H1 (cell line): ENCODE measurements around the gene CTNNBL1. TPM values are rescaled to one million over a fixed set of nuclear protein-coding genes. Genes with fewer than 3 reads are reported as not detected.

Source experiments
- CTCF ChIA-PET: fragments of 300-600 bp; sonication (Branson Sonifier 250); formaldehyde crosslinking; loops from one replicate; lab custom pipeline; 2021; ENCODE audit not compliant: partially characterized antibody; lab: Charles Lee
- POLR2A ChIA-PET: fragments of 300-600 bp; sonication (Branson Sonifier 250); formaldehyde crosslinking; loops from one replicate; lab custom pipeline; 2021; ENCODE audit warnings: inconsistent platforms; ENCODE audit not compliant: partially characterized antibody; lab: Charles Lee
- DNase-seq, 2 experiments: peaks; one replicate each; pipeline versions ENCODE4 v3.0.0 to v3.0.0-alpha.2; 2010 to 2022; ENCODE audit warnings: low spot score in 2 of 2, low read depth in 1 of 2, mixed read lengths in 1 of 2
- FAIRE-seq: peaks from 2 replicates; lab custom pipeline; 2011; peaks lifted over from hg19 to GRCh38; lab: Jason Lieb, UNC
- H2AFZ ChIP-seq: 2 replicates; pipeline ENCODE4 v1.8.1; 2012; ENCODE audit warnings: low read length, inconsistent platforms
- H2AK5ac ChIP-seq: 2 replicates; pipeline ENCODE4 v1.6.1; 2013; ENCODE audit warnings: low read depth, low read length
- H2BK120ac ChIP-seq: replicated peaks from 2 replicates; pipeline ENCODE3; 2013; ENCODE audit warnings: low read depth, low read length, inconsistent platforms
- H2BK12ac ChIP-seq: 2 replicates; pipeline ENCODE4 v1.6.1; 2013; ENCODE audit warnings: low read depth, low read length
- H2BK15ac ChIP-seq: 2 replicates; pipeline ENCODE4 v1.6.1; 2013; ENCODE audit warnings: low read length
- H2BK20ac ChIP-seq: 2 replicates; pipeline ENCODE4 v1.6.1; 2013; ENCODE audit warnings: low read length
- H2BK5ac ChIP-seq: 2 replicates; pipeline ENCODE4 v1.6.1; 2013; ENCODE audit warnings: low read depth, low read length
- H3K14ac ChIP-seq: 2 replicates; pipeline ENCODE4 v1.6.1; 2013; ENCODE audit warnings: inconsistent platforms; ENCODE audit not compliant: insufficient read length
- H3K18ac ChIP-seq: 2 replicates; pipeline ENCODE4 v1.6.1; 2013; ENCODE audit warnings: low read length; ENCODE audit errors: extremely low read depth
- H3K23ac ChIP-seq: 2 replicates; pipeline ENCODE4 v1.6.1; 2013; ENCODE audit warnings: inconsistent platforms; ENCODE audit not compliant: insufficient read length
- H3K23me2 ChIP-seq: 2 replicates; pipeline ENCODE4 v1.6.1; 2013; ENCODE audit warnings: low read depth, low read length
- H3K27ac ChIP-seq: 2 replicates; pipeline ENCODE4 v1.6.1; 2011; ENCODE audit warnings: low read depth, low read length, inconsistent platforms
- H3K27me3 ChIP-seq, 4 experiments: replicated peaks in 1 of 4; 1 replicate in 1 of 4; 2 replicates in 3 of 4; pipeline versions ENCODE4 v1.6.1 to v1.8.1; 2011 to 2013; ENCODE audit warnings: low read length in 3 of 4, mild to moderate bottlenecking in 3 of 4, inconsistent platforms in 2 of 4, mixed read lengths in 2 of 4, moderate library complexity in 1 of 4; ENCODE audit not compliant: control insufficient read depth in 3 of 4, insufficient read depth in 3 of 4; ENCODE audit errors: extremely low read depth in 1 of 4
- H3K36me3 ChIP-seq, 4 experiments: 2 replicates each; pipeline versions ENCODE4 v1.6.1 to v1.8.1; 2011 to 2013; ENCODE audit warnings: mild to moderate bottlenecking in 4 of 4, low read length in 3 of 4, moderate library complexity in 2 of 4, control low read depth in 1 of 4, inconsistent platforms in 1 of 4; ENCODE audit not compliant: insufficient read depth in 4 of 4, control insufficient read depth in 2 of 4
- H3K4ac ChIP-seq: replicated peaks from 2 replicates; pipeline ENCODE3; 2013; ENCODE audit warnings: low read length, low read depth, mixed read lengths, inconsistent platforms; ENCODE audit not compliant: insufficient read length
- H3K4me1 ChIP-seq, 4 experiments: replicated peaks in 1 of 4; 1 replicate in 1 of 4; 2 replicates in 3 of 4; pipeline versions ENCODE4 v1.6.1 to v1.8.1; 2011 to 2013; ENCODE audit warnings: low read length in 3 of 4, inconsistent platforms in 2 of 4, mixed read lengths in 1 of 4; ENCODE audit not compliant: insufficient read depth in 4 of 4, control insufficient read depth in 3 of 4
- H3K4me2 ChIP-seq, 2 experiments: 2 replicates each; pipeline versions ENCODE4 v1.6.1 to v1.8.1; 2011 to 2013; ENCODE audit warnings: low read depth in 2 of 2, low read length in 2 of 2, control low read depth in 1 of 2, inconsistent platforms in 1 of 2, mild to moderate bottlenecking in 1 of 2; ENCODE audit not compliant: insufficient read depth in 1 of 2
- H3K4me3 ChIP-seq, 4 experiments: fragments of 200-600, 300-600 bp in 1 of 4; sonication (generic), shearing (Covaris generic), sonication (Bioruptor Twin) in 1 of 4; 2 replicates each; pipeline versions ENCODE4 v1.5.1 to v1.8.1; 2011 to 2016; ENCODE audit warnings: low read length in 4 of 4, low read depth in 3 of 4, control low read depth in 2 of 4, inconsistent platforms in 2 of 4, mild to moderate bottlenecking in 2 of 4, mixed read lengths in 1 of 4, moderate library complexity in 1 of 4; ENCODE audit not compliant: insufficient read depth in 2 of 4; ENCODE audit errors: extremely low read depth in 1 of 4
- H3K56ac ChIP-seq: replicated peaks from 2 replicates; pipeline ENCODE3; 2013; ENCODE audit warnings: low read depth, mild to moderate bottlenecking, mixed read lengths, low read length, inconsistent platforms; ENCODE audit not compliant: insufficient read length
- H3K79me1 ChIP-seq: 2 replicates; pipeline ENCODE4 v1.6.1; 2013; ENCODE audit warnings: low read depth, low read length, control low read depth
- H3K79me2 ChIP-seq, 2 experiments: 2 replicates each; pipeline versions ENCODE4 v1.6.1 to v1.8.1; 2012 to 2013; ENCODE audit warnings: low read length in 2 of 2, mild to moderate bottlenecking in 2 of 2, inconsistent platforms in 1 of 2; ENCODE audit not compliant: insufficient read depth in 2 of 2, control insufficient read depth in 1 of 2
- H3K9ac ChIP-seq, 4 experiments: replicated peaks in 1 of 4; 1 replicate in 1 of 4; 2 replicates in 3 of 4; pipeline versions ENCODE4 v1.6.1 to v1.8.1; 2011 to 2013; ENCODE audit warnings: low read depth in 3 of 4, low read length in 3 of 4, control low read depth in 2 of 4, mild to moderate bottlenecking in 2 of 4, moderate library complexity in 2 of 4, inconsistent platforms in 1 of 4; ENCODE audit errors: extremely low read depth in 1 of 4
- H3K9me3 ChIP-seq, 2 experiments: 2 replicates each; pipeline versions ENCODE4 v1.6.1 to v1.8.1; 2012 to 2013; ENCODE audit warnings: mild to moderate bottlenecking in 2 of 2, moderate library complexity in 2 of 2, control low read depth in 1 of 2, inconsistent platforms in 1 of 2, low read depth in 1 of 2, low read length in 1 of 2, mixed read lengths in 1 of 2; ENCODE audit not compliant: insufficient read depth in 2 of 2
- H4K20me1 ChIP-seq, 2 experiments: replicated peaks in 1 of 2; 2 replicates each; pipeline versions ENCODE3 to v1.8.1; 2011 to 2013; ENCODE audit warnings: inconsistent platforms in 2 of 2, low read length in 2 of 2, mild to moderate bottlenecking in 1 of 2; ENCODE audit not compliant: insufficient read depth in 2 of 2, control insufficient read depth in 1 of 2
- H4K5ac ChIP-seq: 2 replicates; pipeline ENCODE4 v1.6.1; 2013; ENCODE audit warnings: low read length, low read depth, mixed read lengths, inconsistent platforms; ENCODE audit not compliant: insufficient read length
- H4K8ac ChIP-seq: 2 replicates; pipeline ENCODE4 v1.8.0; 2013; ENCODE audit warnings: mild to moderate bottlenecking, moderate library complexity, low read length, inconsistent platforms; ENCODE audit not compliant: insufficient read depth; ENCODE audit errors: extremely low read depth
- H4K91ac ChIP-seq: replicated peaks from 2 replicates; pipeline ENCODE3; 2013; ENCODE audit warnings: low read length, mixed read lengths, inconsistent platforms; ENCODE audit not compliant: insufficient read length
- RAD21 ChIP-seq, 2 experiments: IDR thresholded peaks in 1 of 2; conservative IDR thresholded peaks in 1 of 2; 2 replicates each; pipeline ENCODE4 v1.6.1; 2011; ENCODE audit warnings: low read depth in 2 of 2, low read length in 2 of 2, improper control_type of control experiment in 1 of 2, inconsistent platforms in 1 of 2, mild to moderate bottlenecking in 1 of 2, moderate library complexity in 1 of 2
- TAF1 ChIP-seq: IDR thresholded peaks from 2 replicates; pipeline ENCODE4 v1.6.1; 2011; ENCODE audit warnings: mild to moderate bottlenecking, low read depth, low read length
- WGBS, 2 experiments: shearing (Covaris generic) in 1 of 2; methylation state at CpG; one replicate each; pipeline versions ENCODE4 v1.1.6 to v1.1.7; 2013 to 2015; ENCODE audit warnings: low lambda C conversion rate in 2 of 2, mixed read lengths in 2 of 2, inconsistent platforms in 1 of 2, low coverage in 1 of 2, missing lambda C conversion rate in 1 of 2; ENCODE audit not compliant: insufficient replicate concordance in 2 of 2, insufficient coverage in 1 of 2, insufficient read length in 1 of 2; ENCODE audit errors: extremely low coverage in 1 of 2, missing lambda C conversion rate in 1 of 2; 5-methylcytosine and 5-hydroxymethylcytosine counted together
- polyA plus RNA-seq, 7 experiments: library from polyadenylated mRNA; depleted of rRNA in 3 of 7; stranded (reverse) in 5 of 7; unstranded in 2 of 7; fragments of >200 nt in 5 of 7; fragments of 200-250 nt in 2 of 7; gene quantifications; 1 replicate in 5 of 7; 2 replicates in 1 of 7; 4 replicates in 1 of 7; pipeline versions ENCODE4 v1.2.1 to v1.2.3, GENCODE V29; 2011 to 2013; ENCODE audit warnings: missing spikeins in 2 of 7, mixed read lengths in 2 of 7
- total RNA-seq: library from RNA; stranded (reverse); fragmentation: NEBNext Ultra II Directional; extraction: Animal tissue kit (Norgen Biotek cat#: 25700); gene quantifications from 2 replicates; pipeline ENCODE4 v1.2.1, GENCODE V29; 2021
- TF ChIP-seq, protein P1 (sequence below), 3 experiments: IDR thresholded peaks; 1 replicate in 2 of 3; 2 replicates in 1 of 3; pipeline versions ENCODE4 v1.5.1 to v1.6.1; 2011; ENCODE audit warnings: low read length in 3 of 3, mild to moderate bottlenecking in 3 of 3, inconsistent platforms in 2 of 3, low read depth in 1 of 3, moderate library complexity in 1 of 3; ENCODE audit not compliant: insufficient read depth in 1 of 3; ENCODE audit errors: control extremely low read depth in 1 of 3

CTNNBL1 gene
- total and polyA plus RNA-seq, 2 of the 8 experiments (the other 6 are each of a cell fraction or from before 2014, with no cell fraction given): 19.6 to 81.6 TPM

DNA sequence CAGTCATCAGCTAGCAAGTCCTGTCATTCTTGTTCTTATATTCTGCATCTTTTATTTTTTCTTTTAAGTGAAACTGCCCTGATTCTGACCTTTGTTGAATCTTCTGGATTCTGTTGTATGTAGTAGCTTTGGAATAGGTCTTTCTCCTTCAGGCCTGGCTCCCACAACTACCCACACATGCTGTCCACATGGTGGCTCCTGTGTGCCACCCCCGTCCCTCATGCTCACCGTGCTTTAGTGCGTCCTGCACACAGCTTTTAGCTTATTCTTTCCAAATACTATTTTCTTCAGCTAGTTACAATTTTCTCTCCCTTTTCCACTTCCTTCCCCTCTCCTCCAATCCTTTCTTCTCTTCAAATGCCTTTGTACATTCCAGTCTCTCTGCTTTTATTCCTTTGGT is 61.8 kb downstream of the CTNNBL1 start:
- no peak overlapping the region for H4K8ac ChIP-seq
- H3K79me1 ChIP-seq: no peaks in the 10 kb centered on the region
- no peak overlapping the region for H2BK20ac ChIP-seq
- H3K23ac ChIP-seq: no peak overlapping the region
- no peak overlapping the region for H3K18ac ChIP-seq
- ChIA-PET POLR2A (no interaction called here), CTCF (interaction anchor here (0.5 to 3.0 kb wide), 18 partner anchors 9 to 320 kb away, joined by 3 to 7 read pairs (median 4); no protein-coding TSS in a partner anchor)
- H3K27ac ChIP-seq: no peak overlapping the region
- H3K23me2 ChIP-seq: no peaks in the 10 kb centered on the region
- H3K27me3 ChIP-seq: no peaks in the 10 kb centered on the region
- no peak overlapping the region for H4K91ac ChIP-seq
- H3K4ac ChIP-seq: no peak overlapping the region
- no peak overlapping the region for H2AFZ ChIP-seq
- no peaks in the 10 kb centered on the region for H3K9me3 ChIP-seq
- no peak overlapping the region for H4K5ac ChIP-seq
- FAIRE-seq (no peak), DNase-seq (no peak)
- no peaks in the 10 kb centered on the region for H4K20me1 ChIP-seq
- H3K14ac ChIP-seq: no peak overlapping the region
- peaks cover 0 to 3% (median 2%) of the 10 kb centered on the region in 4 experiments; a peak in 2 of 7 replicates for H3K4me1 ChIP-seq
- peak overlapping the region; percentile 50 for H3K56ac ChIP-seq
- no peak overlapping the region for H3K9ac ChIP-seq
- H2BK120ac ChIP-seq: no peak overlapping the region
- 91% methylated on average over 3 of the region's 3 CpGs; no CpG with 5 or more reads in 1 of the 2 experiments for WGBS, 2 experiments
- TF ChIP-seq RAD21 (IDR thresholded peaks at IDR 0.05 in 1 of 2, conservative IDR thresholded peaks at IDR 0.05 in 1 of 2; ENCODE audit: low read depth in 2 of 2, low read length in 2 of 2) (peak; percentile 27 to 38; a peak in 3 of 4 replicates), TAF1 (no peak)
- TF ChIP-seq, protein P1, sequence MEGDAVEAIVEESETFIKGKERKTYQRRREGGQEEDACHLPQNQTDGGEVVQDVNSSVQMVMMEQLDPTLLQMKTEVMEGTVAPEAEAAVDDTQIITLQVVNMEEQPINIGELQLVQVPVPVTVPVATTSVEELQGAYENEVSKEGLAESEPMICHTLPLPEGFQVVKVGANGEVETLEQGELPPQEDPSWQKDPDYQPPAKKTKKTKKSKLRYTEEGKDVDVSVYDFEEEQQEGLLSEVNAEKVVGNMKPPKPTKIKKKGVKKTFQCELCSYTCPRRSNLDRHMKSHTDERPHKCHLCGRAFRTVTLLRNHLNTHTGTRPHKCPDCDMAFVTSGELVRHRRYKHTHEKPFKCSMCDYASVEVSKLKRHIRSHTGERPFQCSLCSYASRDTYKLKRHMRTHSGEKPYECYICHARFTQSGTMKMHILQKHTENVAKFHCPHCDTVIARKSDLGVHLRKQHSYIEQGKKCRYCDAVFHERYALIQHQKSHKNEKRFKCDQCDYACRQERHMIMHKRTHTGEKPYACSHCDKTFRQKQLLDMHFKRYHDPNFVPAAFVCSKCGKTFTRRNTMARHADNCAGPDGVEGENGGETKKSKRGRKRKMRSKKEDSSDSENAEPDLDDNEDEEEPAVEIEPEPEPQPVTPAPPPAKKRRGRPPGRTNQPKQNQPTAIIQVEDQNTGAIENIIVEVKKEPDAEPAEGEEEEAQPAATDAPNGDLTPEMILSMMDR (IDR thresholded peaks at IDR 0.05; ENCODE audit: control extremely low read depth in 1 of 3, insufficient read depth in 1 of 3, low read depth in 1 of 3, low read length in 3 of 3): peak in 1 of 3 experiments; percentile 27; a peak in 1 of 4 replicates
- no peak overlapping the region for H3K4me3 ChIP-seq
- no peak overlapping the region for H2AK5ac ChIP-seq
- no peak overlapping the region for H2BK12ac ChIP-seq
- no peaks in the 10 kb centered on the region; a peak in 2 of 8 replicates for H3K36me3 ChIP-seq
- H3K79me2 ChIP-seq: no peaks in the 10 kb centered on the region
- no peak overlapping the region for H3K4me2 ChIP-seq
- no peak overlapping the region for H2BK5ac ChIP-seq
- no peak overlapping the region for H2BK15ac ChIP-seq
